Muscle layer of colon (tissue), 2 donors: ENCODE results near the gene MPLKIP.
A peak's percentile ranks its signal among the peaks of the same experiment; 100 is the strongest.
"Not testable (repeated sequence)": the region's sequence is repeated elsewhere in the genome, so short reads cannot be mapped to it uniquely, and the experiment has no call there.

ENCODE experiments used
- H3K27ac ChIP-seq: one replicate; pipeline ENCODE4 v1.7.0; 2013; ENCODE audit warnings: low read depth, mild to moderate bottlenecking, low read length, moderate library complexity
- H3K27me3 ChIP-seq, 2 donors: one replicate each; pipeline ENCODE4 v1.7.0; 2013; ENCODE audit warnings: low read length in 2 of 2, mild to moderate bottlenecking in 2 of 2; ENCODE audit not compliant: insufficient read depth in 2 of 2, control insufficient read depth in 1 of 2
- H3K36me3 ChIP-seq: one replicate; pipeline ENCODE4 v1.7.0; 2013; ENCODE audit warnings: mild to moderate bottlenecking, low read length; ENCODE audit not compliant: insufficient read depth
- H3K4me1 ChIP-seq: one replicate; pipeline ENCODE4 v1.7.0; 2013; ENCODE audit warnings: mild to moderate bottlenecking, low read length; ENCODE audit not compliant: insufficient read depth
- H3K4me3 ChIP-seq, 2 donors: one replicate each; pipeline ENCODE4 v1.7.0; 2013; ENCODE audit warnings: low read length in 2 of 2, low read depth in 1 of 2, mild to moderate bottlenecking in 1 of 2, moderate library complexity in 1 of 2
- H3K9ac ChIP-seq: one replicate; pipeline ENCODE4 v1.7.0; 2013; ENCODE audit warnings: low read length
- H3K9me3 ChIP-seq: one replicate; pipeline ENCODE4 v1.7.0; 2013; ENCODE audit warnings: mild to moderate bottlenecking, low read length
- donor health status: abdominal sarcoma.
- donor health status: Adenocarcinoma of cecum.

MPLKIP gene

DNA sequence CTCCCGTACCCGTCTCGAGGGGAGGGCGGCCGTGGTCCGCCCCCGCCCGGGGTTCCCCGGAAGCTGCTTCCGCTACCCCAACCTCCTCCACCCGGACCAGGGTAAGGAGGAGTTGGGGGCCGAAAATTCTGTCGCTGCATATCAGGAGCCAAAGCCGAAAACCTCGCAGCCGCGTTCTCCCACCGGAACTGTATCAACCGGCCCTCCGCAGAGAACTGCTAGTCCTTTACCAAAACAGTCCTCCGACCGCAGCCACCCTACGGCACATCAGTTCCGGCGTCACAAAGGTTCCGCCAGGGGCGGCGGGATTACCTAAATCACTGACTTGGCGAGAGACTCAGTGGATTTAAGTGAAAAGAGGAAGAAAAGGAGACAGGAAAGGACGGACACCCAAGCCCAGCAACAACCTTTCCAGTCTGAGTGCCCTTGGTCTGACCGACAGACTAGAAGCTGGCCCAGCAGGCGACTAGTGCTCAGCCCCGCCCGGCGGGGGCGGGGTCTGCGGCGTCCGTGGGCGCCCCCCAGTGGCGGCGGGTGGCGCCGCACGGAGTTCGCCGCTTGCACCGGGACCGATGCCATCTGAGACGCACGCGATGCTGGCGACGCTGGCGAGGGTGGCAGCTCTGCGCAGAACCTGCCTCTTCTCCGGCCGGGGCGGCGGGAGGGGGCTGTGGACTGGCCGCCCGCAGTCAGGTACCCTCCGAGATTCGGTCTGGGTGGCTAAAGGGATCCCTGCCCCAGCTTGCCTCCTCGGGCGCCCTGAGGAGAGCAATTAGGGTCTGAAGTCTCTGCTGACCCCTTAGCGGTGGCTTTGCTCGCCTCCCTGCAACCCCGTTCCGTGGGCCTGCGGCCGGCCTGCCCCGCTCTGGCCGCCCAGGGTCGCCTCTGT, at the start of gene MPLKIP, which contains the start of gene SUGCT:
Gene MPLKIP, minus strand, starts transcription at position 195 of the 889 bp plus-strand sequence. Its CDS starts 55 bp downstream, at position 140.
Gene SUGCT, plus strand, starts transcription at position 578 of the 889 bp plus-strand sequence.
- Histone ChIP-seq H3K9me3 (no peaks in the 10 kb centered on the region), H3K27ac (peak within 1 kb of the TSS; percentile 83), H3K9ac (peak within 1 kb of the TSS; percentile 99), H3K27me3 (no peaks in the 10 kb centered on the region), H3K4me3 (peak within 1 kb of the TSS; percentile 92 to 96), H3K36me3 (peaks cover 4% of the 10 kb centered on the region), H3K4me1 (peaks cover 22% of the 10 kb centered on the region)

DNA sequence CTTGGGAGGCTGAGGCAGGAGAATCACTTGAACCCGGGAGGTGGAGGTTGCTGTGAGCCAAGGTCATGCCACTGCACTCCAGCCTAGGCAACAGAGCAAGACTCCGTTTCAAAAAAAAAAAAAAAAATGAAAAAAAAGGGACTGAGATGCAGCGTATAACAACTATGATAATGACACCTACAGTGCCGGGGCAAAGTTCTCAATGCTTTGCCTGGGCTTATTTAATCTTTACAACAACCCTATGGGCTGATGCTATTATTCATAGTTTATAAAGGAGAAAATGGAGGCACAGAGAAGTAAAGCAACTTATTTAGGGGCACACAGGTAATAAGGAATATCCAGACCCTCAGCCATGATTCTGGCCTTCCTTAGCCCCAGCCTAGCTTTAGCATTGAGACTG, 48.0 kb upstream of the MPLKIP start:
- no peak overlapping the region for H3K9ac ChIP-seq
- H3K4me1 ChIP-seq: no peaks in the 10 kb centered on the region
- no peak overlapping the region for H3K4me3 ChIP-seq
- no peaks in the 10 kb centered on the region for H3K27me3 ChIP-seq
- H3K36me3 ChIP-seq: no peaks in the 10 kb centered on the region
- no peaks in the 10 kb centered on the region for H3K9me3 ChIP-seq
- H3K27ac ChIP-seq: no peak overlapping the region

DNA sequence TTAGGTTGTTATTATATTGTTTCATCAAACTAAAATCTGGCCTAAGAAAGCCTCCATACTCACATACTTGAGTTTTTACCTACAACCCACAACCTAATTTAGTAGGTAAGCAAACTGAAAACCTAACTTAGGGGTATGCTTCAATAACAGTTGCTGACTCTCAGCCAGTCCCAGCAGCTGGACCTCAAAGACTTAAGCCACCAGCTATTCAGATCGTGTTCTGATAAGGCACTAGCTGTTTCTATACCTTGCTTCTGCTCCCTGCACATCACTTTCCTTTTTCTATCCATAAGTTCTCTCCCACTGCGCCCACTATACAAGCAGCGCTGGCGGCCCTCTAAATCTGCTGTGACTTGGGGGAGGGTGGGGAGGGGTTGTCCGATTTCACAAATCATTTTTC, 42.6 kb upstream of the MPLKIP start:
- no peak overlapping the region for H3K27ac ChIP-seq
- H3K27me3 ChIP-seq: no peaks in the 10 kb centered on the region
- no peak overlapping the region for H3K4me3 ChIP-seq
- H3K9me3 ChIP-seq: no peaks in the 10 kb centered on the region
- no peaks in the 10 kb centered on the region for H3K36me3 ChIP-seq
- no peak overlapping the region for H3K9ac ChIP-seq
- H3K4me1 ChIP-seq: no peaks in the 10 kb centered on the region

DNA sequence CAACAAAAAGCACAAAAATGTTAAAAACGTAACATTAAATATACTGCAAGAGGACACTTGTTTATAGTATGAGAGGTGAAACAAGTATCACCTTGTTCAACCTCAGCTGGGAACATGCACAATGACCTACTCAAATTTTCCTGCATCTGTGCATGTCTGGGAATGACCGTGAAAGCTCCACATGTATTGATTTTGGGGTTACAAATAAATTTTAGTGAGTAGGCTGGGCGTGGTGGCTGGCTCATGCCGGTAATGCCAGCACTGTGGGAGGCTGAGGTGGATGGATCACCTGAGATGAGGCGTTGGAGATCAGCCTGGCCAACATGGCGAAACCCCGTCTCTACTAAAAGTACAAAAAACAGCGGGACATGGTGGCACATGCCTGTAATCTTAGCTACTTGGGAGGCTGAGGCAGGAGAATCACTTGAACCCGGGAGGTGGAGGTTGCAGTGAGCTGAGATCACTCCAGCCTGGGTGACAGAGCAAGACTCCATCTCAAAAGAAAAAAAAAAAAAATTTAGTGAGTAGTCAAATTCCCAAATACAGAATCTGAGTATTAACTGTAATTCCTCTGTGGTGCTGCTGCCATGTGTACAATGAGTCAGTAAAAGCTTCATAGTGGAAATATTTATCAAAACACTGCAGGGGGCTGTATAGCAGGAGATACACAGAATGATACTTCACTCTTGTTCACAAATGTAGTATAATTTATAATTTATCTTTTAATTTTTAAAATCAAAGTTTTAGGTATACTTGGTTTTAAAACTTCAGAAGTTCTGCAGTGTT, 41.5 kb upstream of the MPLKIP start:
- H3K4me1 ChIP-seq: no peaks in the 10 kb centered on the region
- H3K27me3 ChIP-seq: no peaks in the 10 kb centered on the region
- H3K36me3 ChIP-seq: no peaks in the 10 kb centered on the region
- no peak overlapping the region for H3K9ac ChIP-seq
- no peak overlapping the region for H3K4me3 ChIP-seq
- H3K9me3 ChIP-seq: no peaks in the 10 kb centered on the region
- H3K27ac ChIP-seq: no peak overlapping the region

DNA sequence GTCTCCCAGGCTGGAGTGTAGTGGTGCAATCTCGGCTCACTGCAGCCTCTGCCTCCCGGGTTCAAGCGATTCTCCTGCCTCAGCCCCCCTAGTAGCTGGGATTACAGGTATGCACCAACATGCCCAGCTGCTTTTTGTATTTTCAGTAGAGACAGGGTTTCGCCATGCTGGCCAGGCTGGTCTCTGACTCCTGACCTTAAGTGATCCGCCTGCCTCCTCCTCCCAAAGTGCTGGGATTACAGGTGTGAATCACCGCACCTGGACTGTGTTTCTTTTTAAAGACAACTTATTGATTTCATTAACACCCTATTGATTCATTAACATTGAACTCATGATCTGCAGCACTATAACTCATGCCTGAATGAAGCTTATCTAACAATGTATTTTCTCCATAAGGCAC, 40.8 kb upstream of the MPLKIP start:
- H3K9ac ChIP-seq, H3K4me1 ChIP-seq, H3K27ac ChIP-seq, H3K4me3 ChIP-seq, H3K36me3 ChIP-seq, H3K27me3 ChIP-seq, H3K9me3 ChIP-seq: not testable (repeated sequence)

DNA sequence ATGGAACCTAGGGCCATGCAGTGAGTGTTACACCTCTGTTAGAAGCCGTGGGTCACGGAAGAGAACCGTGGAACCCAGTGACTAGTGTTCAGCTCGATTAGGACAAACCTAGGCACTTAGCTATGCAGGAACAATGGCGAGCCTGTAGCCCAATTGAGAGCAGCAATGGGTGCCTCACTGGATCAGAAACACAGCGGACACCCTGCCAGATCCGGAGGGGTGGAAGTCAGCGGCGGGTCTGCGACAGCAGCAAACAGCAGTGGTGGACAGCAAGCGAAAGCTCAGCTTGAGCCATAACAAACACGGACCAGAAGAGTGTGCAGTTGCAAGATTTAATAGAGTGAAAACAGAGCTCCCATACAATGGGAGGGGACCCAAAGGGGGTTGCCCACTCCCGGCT, 38.7 kb upstream of the MPLKIP start:
- H3K9me3 ChIP-seq, H3K9ac ChIP-seq, H3K4me3 ChIP-seq, H3K27ac ChIP-seq, H3K36me3 ChIP-seq, H3K27me3 ChIP-seq, H3K4me1 ChIP-seq: not testable (repeated sequence)

DNA sequence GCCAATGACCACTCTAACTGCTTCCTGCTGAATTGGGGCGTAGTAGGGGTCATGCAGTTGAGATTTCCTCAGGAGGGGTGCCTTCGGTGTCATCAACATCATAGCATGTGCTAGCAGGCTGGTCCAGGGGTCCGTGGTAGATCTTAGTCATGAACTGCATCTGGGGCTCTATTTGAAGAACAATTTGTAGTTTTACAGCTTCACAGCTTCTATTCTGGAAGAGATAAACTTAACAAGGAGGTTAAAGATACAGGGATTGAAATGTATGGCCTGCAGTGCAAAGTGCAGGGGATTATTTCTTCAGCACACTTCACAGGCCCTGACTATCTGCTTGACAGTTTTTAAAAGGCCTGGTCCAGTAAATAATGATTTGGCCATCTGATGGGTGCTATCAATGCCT, 33.8 kb upstream of the MPLKIP start:
- not testable (repeated sequence) for H3K36me3 ChIP-seq, H3K27ac ChIP-seq, H3K9me3 ChIP-seq, H3K4me1 ChIP-seq, H3K4me3 ChIP-seq, H3K9ac ChIP-seq, H3K27me3 ChIP-seq

DNA sequence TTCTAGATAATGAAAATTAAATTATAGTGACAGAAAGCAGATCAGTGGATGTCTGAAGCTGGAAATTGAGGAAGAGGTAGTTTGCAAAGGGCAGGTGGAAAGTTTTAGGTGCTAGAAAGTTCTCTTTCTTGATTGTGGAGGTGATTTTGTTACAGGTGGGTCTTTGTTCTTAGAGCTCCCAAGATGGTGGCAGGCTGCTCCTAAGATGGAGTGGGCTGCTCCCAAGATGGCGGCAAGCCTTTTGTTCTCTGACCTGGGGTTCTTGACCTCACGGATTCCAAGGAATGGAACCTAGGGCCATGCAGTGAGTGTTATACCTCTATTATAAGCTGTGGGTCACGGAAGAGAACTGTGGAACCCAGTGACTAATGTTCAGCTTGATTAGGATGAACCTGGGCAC, 32.9 kb upstream of the MPLKIP start:
- H3K27ac ChIP-seq: no peak overlapping the region
- H3K4me3 ChIP-seq: no peak overlapping the region
- H3K36me3 ChIP-seq: no peaks in the 10 kb centered on the region
- H3K27me3 ChIP-seq: no peaks in the 10 kb centered on the region
- H3K4me1 ChIP-seq: no peaks in the 10 kb centered on the region
- no peak overlapping the region for H3K9ac ChIP-seq
- H3K9me3 ChIP-seq: no peaks in the 10 kb centered on the region

DNA sequence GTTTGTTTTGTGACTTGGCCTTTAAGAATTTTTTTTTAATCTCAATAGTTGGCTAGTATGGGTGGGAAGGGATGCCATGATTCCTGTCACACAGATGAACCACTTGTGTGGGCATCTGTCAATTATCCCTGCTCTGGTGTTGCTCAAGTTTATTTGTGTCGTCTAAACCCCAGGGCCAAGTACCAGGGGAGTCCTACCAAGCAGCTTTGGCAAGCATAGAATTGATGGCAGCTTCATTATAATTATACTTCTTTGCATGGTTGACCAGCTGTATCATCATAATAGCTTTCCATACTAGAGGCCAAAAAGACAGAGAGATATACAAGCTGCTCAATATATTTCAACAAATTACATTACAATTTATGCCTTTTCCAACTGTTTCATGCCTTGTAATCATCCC, 30.8 kb upstream of the MPLKIP start:
- no peaks in the 10 kb centered on the region for H3K4me1 ChIP-seq
- no peak overlapping the region for H3K4me3 ChIP-seq
- H3K27me3 ChIP-seq: no peaks in the 10 kb centered on the region
- H3K9me3 ChIP-seq: no peaks in the 10 kb centered on the region
- no peak overlapping the region for H3K9ac ChIP-seq
- H3K36me3 ChIP-seq: no peaks in the 10 kb centered on the region
- H3K27ac ChIP-seq: no peak overlapping the region

DNA sequence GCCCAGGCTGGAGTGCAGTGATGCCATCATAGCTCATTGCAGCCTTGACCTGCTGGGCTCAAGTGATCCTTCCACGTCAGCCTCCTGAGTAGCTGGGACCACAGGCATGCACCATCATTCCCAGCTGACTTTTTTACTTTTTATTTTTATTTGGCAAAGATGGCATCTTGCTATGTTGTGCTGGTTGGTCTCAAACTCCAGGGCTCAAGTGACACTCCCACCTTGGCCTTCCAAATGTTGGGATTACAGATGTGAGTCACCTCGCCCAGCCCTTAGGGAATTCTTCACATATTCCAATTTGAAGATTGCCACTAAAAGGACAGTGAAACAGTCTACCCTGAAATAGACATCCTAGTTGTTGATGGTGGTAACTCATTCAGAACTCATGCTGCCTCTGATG, 28.1 kb upstream of the MPLKIP start:
- Histone ChIP-seq H3K27me3 (no peaks in the 10 kb centered on the region), H3K9ac (no peak overlapping the region), H3K9me3 (no peaks in the 10 kb centered on the region), H3K4me3 (no peak overlapping the region), H3K4me1 (no peaks in the 10 kb centered on the region), H3K27ac (no peak overlapping the region), H3K36me3 (no peaks in the 10 kb centered on the region)

DNA sequence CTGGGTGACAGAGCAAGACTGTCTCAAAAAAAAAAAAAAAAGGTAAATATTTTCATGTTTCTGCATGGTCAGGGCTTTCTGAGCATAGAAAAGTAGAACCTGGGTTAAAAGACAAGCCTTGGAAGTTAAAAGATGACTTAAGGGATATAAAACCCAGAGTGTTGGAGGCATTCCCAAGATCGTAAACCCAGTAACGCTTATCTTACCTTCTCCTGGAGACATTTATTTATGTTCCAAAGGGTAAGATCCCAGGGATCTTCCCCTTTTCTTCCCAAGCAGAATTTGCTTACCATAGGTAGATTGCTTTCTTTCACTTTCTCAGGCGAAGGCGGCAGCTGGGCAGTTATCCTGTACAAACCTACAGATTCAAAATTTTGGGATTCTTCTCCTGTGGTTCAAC, 22.6 kb upstream of the MPLKIP start:
- H3K4me1 ChIP-seq: no peaks in the 10 kb centered on the region
- H3K36me3 ChIP-seq: no peaks in the 10 kb centered on the region
- H3K9me3 ChIP-seq: no peaks in the 10 kb centered on the region
- peak overlapping the region in 1 of 2 donors; percentile 50 for H3K4me3 ChIP-seq
- H3K9ac ChIP-seq: no peak overlapping the region
- H3K27me3 ChIP-seq: no peaks in the 10 kb centered on the region
- no peak overlapping the region for H3K27ac ChIP-seq
